Measurements from ENCODE around the gene RNGTT.

DNA sequence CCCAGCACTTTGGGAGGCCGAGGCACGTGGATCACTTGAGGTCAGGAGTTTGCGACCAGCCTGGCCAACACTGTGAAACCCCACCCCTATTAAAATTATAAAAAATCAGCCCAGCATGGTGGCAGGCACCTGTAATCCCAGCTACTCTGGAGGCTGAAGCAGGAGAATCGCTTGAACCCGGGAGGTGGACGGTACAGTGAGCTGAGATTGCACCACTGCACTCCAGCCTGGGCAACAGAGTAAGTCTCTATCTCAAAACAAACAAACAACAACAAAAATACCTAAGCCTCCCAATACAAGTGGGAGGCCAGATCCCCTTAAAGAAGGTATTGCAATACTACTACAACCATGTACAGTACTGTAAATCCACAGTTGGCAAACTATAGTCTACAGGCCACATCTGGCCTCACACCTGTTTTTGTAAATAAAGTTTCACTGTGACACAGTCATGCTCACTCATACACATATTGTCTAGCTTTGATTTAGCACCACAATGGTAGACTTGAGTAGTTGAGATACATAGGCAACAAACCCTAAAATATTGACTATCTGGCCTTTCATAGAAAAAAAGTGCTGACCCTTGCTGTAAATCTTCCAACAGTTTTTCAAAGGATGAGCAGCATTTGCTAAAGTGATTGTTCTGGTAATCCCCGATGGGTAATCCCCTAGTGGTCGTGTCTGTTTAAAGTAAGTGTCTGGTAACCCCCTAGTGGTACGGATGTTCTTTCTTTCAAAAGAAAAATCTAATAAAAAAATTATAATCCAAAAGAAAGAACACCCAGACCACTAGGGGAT lies 202.0 kb downstream of the RNGTT start:
- TF ChIP-seq, protein P1, sequence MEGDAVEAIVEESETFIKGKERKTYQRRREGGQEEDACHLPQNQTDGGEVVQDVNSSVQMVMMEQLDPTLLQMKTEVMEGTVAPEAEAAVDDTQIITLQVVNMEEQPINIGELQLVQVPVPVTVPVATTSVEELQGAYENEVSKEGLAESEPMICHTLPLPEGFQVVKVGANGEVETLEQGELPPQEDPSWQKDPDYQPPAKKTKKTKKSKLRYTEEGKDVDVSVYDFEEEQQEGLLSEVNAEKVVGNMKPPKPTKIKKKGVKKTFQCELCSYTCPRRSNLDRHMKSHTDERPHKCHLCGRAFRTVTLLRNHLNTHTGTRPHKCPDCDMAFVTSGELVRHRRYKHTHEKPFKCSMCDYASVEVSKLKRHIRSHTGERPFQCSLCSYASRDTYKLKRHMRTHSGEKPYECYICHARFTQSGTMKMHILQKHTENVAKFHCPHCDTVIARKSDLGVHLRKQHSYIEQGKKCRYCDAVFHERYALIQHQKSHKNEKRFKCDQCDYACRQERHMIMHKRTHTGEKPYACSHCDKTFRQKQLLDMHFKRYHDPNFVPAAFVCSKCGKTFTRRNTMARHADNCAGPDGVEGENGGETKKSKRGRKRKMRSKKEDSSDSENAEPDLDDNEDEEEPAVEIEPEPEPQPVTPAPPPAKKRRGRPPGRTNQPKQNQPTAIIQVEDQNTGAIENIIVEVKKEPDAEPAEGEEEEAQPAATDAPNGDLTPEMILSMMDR (conservative IDR thresholded peaks at IDR 0.05) = no peak
- no peak for TF ChIP-seq ZFX (IDR thresholded peaks at IDR 0.05)

All from C4-2B (cell line).